NCI-H187 treated with DMSO at 0.1 percent for 48 hours (cell line): ENCODE data around the gene LATS2.

Experiments used
- DNase-seq: peaks from one replicate; lab custom pipeline; 2025; lab: John Stamatoyannopoulos, UW

LATS2 gene

GRCh38 chr13:21047591-21048282 is 13.6 kb downstream of the LATS2 start:
- DNase-seq, result no peak

GRCh38 chr13:21047087-21047486 is 14.3 kb downstream of the LATS2 start:
- DNase-seq, result no peak

GRCh38 chr13:21046203-21046602 is 15.2 kb downstream of the LATS2 start:
- DNase-seq, result no peak

GRCh38 chr13:21045100-21045499 is 16.3 kb downstream of the LATS2 start:
- no peak for DNase-seq

GRCh38 chr13:21043898-21044297 is 17.5 kb downstream of the LATS2 start:
- DNase-seq, result no peak

DNA sequence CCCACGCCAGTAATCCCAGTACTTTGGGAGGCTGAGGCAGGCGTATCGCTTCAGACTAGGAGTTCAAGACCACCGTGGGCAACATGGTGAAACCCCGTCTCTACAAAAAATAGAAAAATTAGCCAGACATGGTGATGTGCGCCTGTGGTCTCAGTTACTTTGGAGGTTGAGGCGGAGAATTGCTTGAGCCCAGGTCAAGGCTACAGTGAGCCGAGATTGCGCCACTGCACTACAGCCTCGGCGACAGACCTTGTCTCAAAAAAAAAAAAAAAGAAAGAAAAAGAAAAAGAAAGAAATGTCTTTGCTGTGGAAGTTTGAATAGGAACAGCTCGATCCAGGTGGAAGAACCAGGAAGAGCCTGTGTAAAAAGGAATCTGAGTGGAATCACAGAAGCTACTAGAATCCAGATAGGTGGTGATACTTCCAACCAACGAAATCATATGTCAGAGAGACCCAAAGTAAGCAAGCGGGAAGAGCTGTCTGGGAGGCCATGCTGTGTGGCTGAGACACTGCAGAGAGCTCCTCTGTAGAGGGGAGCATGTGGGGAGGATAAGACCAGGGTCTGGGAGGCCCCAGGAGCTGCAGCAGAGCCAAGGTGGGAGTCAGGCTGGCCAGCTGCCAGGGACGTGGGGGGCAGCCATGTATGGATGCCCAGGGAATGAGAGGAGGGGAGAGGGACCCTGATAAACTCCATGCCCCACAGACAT is 21.1 kb downstream of the LATS2 start:
- DNase-seq, result no peak

GRCh38 chr13:21039097-21039800 is 22.1 kb downstream of the LATS2 start:
- no peak for DNase-seq

DNA sequence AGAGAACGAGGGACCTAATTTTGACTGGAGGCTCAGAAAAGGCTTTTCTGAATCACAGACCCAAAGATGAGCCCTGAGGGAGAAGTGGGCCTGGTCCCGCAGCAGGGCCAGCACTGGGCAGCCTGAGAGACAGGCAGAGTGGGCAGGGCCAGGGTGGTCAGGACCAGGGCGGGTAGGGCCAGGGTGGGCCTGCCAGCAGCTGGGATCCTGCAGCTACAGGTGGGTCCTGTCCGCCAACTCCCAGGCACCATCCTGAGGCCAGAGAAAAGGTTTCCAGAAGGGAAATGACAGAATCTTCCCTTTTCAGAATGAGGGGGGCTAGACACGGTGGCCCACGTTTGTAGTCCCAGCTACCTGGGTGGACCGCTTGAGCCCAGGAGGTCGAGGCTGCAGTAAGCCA is 23.7 kb downstream of the LATS2 start:
- DNase-seq, result no peak

DNA sequence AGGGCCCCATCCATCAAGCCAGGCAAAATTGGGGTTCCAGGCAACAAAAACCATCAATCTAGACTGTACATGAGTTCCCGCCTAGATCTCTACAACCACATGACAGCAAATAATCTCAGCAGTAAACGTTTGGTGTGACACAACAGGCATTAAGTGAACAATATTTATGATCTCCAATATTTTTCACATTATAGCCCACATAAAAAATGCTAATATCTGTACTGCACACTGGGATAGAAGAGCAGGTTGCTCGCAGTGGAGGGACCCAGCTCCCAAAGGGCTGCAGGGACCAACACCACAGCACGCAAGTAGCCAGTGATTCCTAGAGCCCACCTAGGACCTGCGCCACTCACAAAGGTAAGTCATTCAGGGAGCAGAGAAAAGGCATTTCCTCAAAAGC is 25.9 kb downstream of the LATS2 start:
- DNase-seq, result no peak

GRCh38 chr13:21034603-21035191 is 26.7 kb downstream of the LATS2 start:
- DNase-seq, result no peak

GRCh38 chr13:21033856-21034602 is 27.4 kb downstream of the LATS2 start:
- DNase-seq, result no peak

DNA sequence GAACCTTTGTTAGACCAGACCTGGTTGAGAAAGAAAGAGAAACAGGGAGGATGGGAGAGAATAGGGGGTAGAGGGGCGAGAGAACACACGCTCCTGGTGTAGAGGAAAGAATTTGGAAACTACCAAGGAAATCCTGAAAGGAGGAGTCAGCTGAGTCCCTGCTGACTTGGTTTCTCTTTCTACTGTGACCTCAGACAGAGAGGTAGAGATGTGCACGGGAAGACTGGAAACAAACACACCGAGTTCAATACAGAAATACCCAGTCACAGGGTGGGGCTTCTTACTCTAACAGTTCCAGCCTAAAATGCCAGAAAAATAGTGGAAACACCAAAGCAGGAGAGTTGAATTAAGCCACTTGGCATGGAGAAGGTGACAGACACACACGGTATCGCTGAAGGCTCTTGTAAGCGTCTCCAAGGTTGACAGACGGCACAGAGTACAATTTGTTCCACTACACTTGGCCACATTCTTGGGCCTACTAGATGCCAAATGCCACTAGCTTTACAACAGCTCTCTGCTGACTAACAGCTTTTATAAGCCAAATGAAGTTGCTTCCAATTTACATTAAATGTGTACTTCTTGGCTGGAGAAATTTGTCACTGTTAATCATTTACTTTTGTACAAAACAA is 28.1 kb downstream of the LATS2 start:
- DNase-seq, result no peak

DNA sequence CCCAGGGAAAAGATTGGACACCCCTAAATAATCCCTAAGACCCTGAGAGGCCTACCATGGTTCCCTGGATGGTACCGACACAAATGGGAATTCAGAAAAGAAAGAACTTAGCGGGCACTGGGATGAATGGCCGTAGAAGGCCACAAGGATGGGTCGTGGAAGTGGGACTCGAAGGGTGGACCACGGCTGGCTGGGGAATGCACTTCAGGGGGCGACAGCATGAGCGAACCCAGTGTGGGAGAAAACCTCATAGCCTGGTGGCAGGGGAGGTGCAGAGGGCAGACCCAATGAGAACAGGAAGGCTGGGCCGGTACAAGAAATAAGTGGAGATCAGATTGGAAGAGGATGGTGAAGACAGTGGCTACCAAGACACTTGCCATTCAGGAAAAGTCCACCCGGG is 28.7 kb downstream of the LATS2 start:
- DNase-seq, result no peak

GRCh38 chr13:21031594-21032275 is 29.7 kb downstream of the LATS2 start:
- no peak for DNase-seq

DNA sequence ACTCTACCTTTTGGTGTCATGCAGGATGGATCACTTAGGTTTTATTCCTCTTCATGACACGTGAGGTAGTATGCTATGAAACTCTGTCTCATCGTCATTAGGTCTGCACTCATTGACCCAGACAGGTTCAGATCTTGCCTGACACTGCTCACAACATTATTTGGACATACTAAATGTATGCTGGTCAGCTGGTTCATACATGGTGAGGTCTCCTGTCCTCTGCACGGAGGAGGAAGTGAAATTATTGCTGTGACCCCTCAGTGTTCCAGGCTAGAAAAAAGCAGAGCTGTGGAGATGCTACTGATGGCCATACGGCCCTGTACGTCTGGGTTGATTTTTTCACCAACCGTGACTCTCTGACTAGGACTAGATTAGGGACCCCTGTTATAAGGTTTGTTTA is 35.8 kb downstream of the LATS2 start:
- no peak for DNase-seq

- no peak for DNase-seq
These were observed 39.1 kb downstream of the LATS2 start for GRCh38 chr13:21022056-21022979.

DNA sequence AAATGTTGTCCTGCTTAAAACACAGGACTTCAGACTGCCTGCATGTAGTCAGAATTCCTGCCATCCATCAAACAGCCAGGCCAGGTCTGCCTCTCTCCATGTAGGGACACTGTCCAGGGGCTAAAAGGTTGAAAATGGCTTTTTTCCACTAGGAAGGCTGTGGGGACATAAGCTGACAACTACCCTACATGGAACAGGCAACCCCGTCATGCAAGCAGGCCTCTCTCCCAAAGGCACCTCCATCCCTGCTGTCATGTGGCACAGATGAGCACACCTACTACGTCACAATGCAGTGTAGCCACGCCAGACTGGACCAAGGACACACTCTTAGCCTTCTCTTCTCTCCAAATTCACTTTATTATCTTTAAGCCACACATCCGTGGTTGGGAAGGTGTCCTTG is 40.8 kb downstream of the LATS2 start:
- no peak for DNase-seq

- DNase-seq, result no peak
These were observed 41.2 kb downstream of the LATS2 start for GRCh38 chr13:21020176-21020575.

- no peak for DNase-seq
These were observed 43.2 kb downstream of the LATS2 start for GRCh38 chr13:21018220-21018619.

- DNase-seq, result no peak
These were observed 44.9 kb downstream of the LATS2 start for GRCh38 chr13:21016487-21016886.
